ENCODE results near the gene ZMPSTE24.
A peak's percentile ranks its signal among the peaks of the same experiment; 100 is the strongest.

Gene ZMPSTE24

DNA sequence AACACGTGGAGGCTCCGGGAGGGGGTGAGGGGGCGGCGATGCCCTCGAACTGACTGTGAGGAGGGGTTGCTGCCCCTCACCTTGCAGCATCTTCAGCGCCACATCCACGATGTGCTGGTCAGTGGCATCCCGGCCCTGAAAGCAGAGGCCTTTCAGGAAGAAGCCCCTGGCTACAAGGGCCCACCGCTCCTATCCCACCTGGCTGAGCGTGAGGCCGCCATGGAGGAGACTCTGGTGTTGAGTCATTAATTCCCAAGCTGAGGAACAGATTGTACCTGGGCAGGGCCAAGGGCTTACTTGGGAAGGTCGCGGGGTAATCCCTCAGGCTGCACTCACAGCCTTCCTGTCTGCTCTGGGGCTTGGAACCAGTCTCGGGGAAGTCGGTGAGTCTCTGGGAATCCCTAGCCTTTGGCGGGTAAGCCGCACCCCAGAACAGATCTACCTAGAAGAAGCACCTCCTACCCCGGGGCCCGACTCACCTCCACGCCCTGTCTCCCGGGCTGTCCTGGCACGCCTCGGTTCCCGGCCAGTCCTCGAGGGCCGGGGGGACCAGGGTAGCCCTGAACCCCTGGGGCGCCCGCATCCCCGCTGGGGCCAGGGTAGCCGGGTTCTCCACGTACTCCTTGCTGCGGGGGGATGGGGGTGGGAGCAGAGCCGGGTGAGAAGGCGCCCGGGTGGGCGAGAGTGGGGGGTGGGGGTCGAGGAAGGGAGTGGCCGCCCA is 45.2 kb downstream of the ZMPSTE24 start:
- no peak for DNase-seq

DNA sequence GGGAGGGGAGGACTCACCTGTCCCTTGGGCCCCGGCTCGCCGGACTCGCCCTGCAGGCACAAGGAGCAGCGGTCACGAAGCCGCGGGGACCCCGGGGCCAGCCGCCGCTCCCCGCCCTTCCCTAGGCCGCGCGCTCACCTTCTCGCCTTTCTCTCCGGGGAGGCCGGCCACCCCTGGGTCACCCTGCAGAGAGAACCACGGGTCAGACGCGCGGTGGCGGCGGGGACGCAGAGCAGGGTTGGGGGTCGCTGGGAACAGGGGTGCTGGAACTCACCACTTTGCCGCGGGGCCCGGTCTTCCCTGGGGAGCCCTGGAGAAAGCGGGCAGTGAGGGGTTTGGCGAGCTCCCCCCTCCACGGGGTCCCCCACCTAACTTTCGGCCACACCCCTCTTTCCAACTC is 45.8 kb downstream of the ZMPSTE24 start:
- DNase-seq: no peak

DNA sequence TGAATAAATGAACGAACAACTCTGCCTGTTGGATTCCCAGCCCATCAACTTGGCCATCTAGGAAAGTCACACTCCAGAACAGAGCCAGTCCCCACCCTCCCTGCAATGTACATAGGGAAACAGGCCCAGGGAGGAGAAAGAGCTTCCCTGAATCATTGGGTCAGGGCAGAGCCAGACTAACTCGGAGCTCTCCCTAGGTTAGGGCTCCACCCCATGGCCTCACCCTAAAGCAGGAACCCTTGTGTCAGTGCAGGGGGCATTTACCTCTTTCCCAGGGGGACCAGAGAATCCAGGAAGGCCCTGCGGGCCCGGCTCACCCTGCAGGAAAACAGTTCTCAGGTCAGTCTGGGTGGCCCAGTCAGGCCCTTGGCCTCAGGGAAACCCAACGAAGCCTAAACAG is 47.4 kb downstream of the ZMPSTE24 start:
- DNase-seq: no peak

DNA sequence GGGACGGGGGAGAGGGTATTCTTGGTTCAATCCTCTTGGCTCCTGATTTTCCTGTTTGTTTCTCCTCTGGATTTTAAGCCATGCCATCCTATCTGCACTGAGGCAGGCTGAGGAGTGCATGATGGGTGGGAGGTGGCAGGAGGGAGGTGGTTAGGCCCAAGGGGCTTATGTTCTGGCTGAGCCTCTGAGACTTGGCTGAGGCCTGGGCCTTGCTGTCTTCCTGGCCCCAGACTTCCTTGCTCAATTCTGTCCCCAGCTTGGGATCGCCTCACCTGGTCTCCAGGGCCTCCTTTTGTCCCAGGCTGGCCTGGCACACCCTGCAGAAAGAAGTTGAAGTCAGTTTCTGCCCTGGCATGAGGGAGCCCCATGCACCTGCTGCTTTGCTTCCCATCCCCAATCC is 47.8 kb downstream of the ZMPSTE24 start:
- DNase-seq: no peak

DNA sequence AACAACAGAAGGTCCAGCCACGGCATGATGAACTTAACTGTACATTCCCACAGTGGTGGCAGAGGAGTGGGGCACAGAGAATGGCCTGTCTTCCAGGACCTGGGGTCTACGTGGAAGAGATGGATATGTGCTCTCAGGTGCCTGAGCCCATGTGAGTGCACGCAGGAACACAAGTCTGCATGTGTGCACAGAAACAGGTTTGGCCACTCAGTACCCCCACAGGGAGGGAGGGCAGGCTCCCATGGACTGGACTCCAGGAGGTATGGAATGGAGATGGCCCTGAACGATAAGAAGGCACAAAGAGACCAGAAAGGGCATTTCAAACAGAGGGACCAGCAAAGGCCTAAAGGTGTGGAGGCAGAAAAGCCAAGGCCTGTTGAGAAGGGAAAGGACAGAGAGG is 48.3 kb downstream of the ZMPSTE24 start:
- DNase-seq: no peak

DNA sequence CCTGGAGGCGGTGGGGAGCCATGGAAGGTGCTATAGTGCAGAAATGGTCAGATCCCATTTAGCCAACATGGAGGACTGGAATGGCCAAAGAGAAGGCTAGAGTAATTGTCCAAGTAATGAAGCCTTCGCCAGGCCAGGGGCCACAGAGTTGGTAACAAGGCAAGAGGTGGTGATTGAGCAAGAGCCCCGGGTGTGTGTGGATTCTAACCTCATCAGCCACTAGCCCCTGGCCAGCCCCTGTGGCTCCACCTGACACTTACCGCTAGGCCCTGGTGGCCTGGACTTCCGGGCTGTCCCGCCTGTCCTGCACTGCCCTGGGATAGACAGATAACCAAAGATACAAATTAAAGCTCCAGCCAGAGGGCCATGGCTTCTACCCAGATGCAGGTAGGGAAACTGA is 49.1 kb downstream of the ZMPSTE24 start:
- DNase-seq: no peak

- DNase-seq: peak in 50 of 56 donors; percentile 16 to 83 (median 54)
These were observed 50.1 kb downstream of the ZMPSTE24 start for GRCh38 chr1:40308036-40308727.

GRCh38 chr1:40309374-40310128 is 51.5 kb downstream of the ZMPSTE24 start:
- peak in 29 of 56 donors; percentile 6 to 67 (median 30) for DNase-seq

DNA sequence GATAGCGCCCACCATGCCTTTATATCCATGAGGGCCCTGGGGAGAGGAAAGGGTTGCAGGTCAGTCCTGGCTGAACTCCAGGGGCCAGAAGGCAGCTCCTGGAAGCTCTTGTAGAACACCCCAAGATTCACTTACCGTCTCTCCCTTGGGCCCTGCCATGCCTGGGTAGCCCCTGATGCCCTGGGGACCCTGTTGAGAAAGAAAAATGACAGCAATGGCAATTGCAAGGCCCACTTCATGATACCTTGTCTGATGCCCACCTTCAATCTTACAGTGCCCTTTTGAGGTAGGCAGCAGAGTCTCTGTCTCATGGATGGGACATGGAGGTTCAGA is 52.1 kb downstream of the ZMPSTE24 start:
- DNase-seq: no peak

DNA sequence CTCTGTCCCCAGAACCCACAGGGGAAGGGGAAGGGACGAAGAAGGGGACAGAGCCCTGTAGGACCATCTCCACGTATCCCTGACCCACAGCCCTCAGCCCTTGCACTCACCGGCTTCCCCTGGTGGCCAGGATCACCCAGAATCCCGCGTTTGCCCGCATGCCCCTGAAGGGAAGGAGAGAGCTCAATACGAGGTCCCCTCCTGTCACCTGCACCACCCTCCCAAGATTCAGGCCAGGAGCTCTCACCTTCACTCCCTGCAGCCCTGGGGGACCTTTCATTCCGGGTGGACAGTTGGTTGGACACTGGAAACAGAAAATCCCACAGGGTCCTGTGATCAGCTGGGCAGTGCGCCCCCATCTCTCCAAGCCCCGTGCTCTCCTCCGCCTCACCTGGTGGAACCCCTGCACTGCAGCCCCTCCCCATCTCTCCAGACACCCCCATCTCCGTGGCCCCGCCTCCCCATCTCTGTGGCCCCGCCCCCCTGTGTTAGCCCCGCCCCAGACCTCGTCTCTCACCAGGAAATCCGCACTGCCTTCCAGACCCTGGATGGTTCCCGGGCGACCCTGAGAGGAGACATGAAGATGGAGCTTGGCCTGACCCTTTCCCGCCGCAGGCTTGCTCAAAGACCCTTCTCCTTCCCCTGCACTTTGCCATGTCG is 53.1 kb downstream of the ZMPSTE24 start:
- no peak for DNase-seq

- DNase-seq: no peak
These were observed 53.7 kb downstream of the ZMPSTE24 start for GRCh38 chr1:40311692-40312091.

GRCh38 chr1:40312238-40313205 is 54.5 kb downstream of the ZMPSTE24 start:
- peak in 7 of 56 donors; percentile 10 to 25 (median 18) for DNase-seq

GRCh38 chr1:40313329-40313957 is 55.4 kb downstream of the ZMPSTE24 start:
- no peak for DNase-seq

GRCh38 chr1:40313958-40314720 is 56.1 kb downstream of the ZMPSTE24 start:
- peak in 1 of 56 donors; percentile 33 for DNase-seq

- peak in 20 of 56 donors; percentile 43 to 78 (median 64) for DNase-seq
These were observed 56.7 kb downstream of the ZMPSTE24 start for GRCh38 chr1:40314721-40315238.

- DNase-seq: peak in 54 of 56 donors; percentile 54 to 95 (median 86)
These were observed 57.3 kb downstream of the ZMPSTE24 start for GRCh38 chr1:40315239-40315794.

GRCh38 chr1:40315795-40316594 is 58.0 kb downstream of the ZMPSTE24 start:
- DNase-seq: peak in 30 of 56 donors; percentile 22 to 84 (median 57)
